Embryonic facial prominence (tissue), 1 donor: Measurements from ENCODE around the gene CCND2.
A peak's percentile ranks its signal among the peaks of the same experiment; 100 is the strongest.

ENCODE experiments used
- DNase-seq: peaks from one replicate; pipeline ENCODE4 v3.0.0-alpha.2; 2016; ENCODE audit errors: extremely low spot score

CCND2 gene

GRCh38 chr12:4256043-4256826 lies 17.3 kb upstream of the CCND2 start:
- DNase-seq, result no peak

- DNase-seq, result no peak
Measured at GRCh38 chr12:4257442-4257841, 16.1 kb upstream of the CCND2 start.

- no peak for DNase-seq
Measured at GRCh38 chr12:4259099-4259498, 14.5 kb upstream of the CCND2 start.

GRCh38 chr12:4261655-4262054 lies 11.9 kb upstream of the CCND2 start:
- DNase-seq, result no peak

GRCh38 chr12:4265280-4265679 lies 8.3 kb upstream of the CCND2 start:
- no peak for DNase-seq

GRCh38 chr12:4266990-4267389 lies 6.6 kb upstream of the CCND2 start:
- DNase-seq, result no peak

GRCh38 chr12:4267704-4268328 lies 5.7 kb upstream of the CCND2 start:
- no peak for DNase-seq

- no peak for DNase-seq
Measured at GRCh38 chr12:4268329-4269181, 5.0 kb upstream of the CCND2 start.

- DNase-seq, result peak; percentile 88
Measured at GRCh38 chr12:4269279-4269991, 4.1 kb upstream of the CCND2 start.

- DNase-seq, result no peak
Measured at GRCh38 chr12:4270016-4270830, 3.3 kb upstream of the CCND2 start.

GRCh38 chr12:4270831-4271716 lies 2.5 kb upstream of the CCND2 start:
- peak; percentile 31 for DNase-seq

GRCh38 chr12:4271717-4272423 lies 1.7 kb upstream of the CCND2 start:
- DNase-seq, result peak; percentile 95

GRCh38 chr12:4272424-4273272 lies 914 bp upstream of the CCND2 start:
- DNase-seq, result no peak

GRCh38 chr12:4273273-4273651 lies 300 bp upstream of the CCND2 start:
- DNase-seq, result no peak

- no peak for DNase-seq
Measured at GRCh38 chr12:4274396-4275015, 944 bp downstream of the CCND2 start.

- no peak for DNase-seq
Measured at GRCh38 chr12:4275016-4275869, 1.7 kb downstream of the CCND2 start.

- DNase-seq, result no peak
Measured at GRCh38 chr12:4275870-4276301, 2.3 kb downstream of the CCND2 start.
